Tibial nerve (tissue), 4 donors: ENCODE results near the gene PRKRIP1.
"Not testable (repeated sequence)": the region's sequence is repeated elsewhere in the genome, so short reads cannot be mapped to it uniquely, and the experiment has no call there.

Source experiments
- EP300 ChIP-seq, 2 donors: sonication (generic); formaldehyde crosslinking; IDR thresholded peaks; one replicate each; pipeline ENCODE4 v1.6.1; 2017; ENCODE audit warnings: antibody characterized with exemption in 2 of 2, mild to moderate bottlenecking in 1 of 2
- POLR2A ChIP-seq, 2 donors: fragments of 450-650 bp; IDR thresholded peaks; one replicate each; pipeline ENCODE4 v1.6.1; 2017; ENCODE audit warnings: antibody characterized with exemption in 2 of 2, mild to moderate bottlenecking in 2 of 2, moderate library complexity in 2 of 2
- TF ChIP-seq, protein P1 (sequence below), 5 experiments: fragments of 200-600 bp in 3 of 5; fragments of 450-650 bp in 2 of 5; sonication (generic) in 3 of 5; IDR thresholded peaks; one replicate each; pipeline ENCODE4 v1.5.1; 2016 to 2019; ENCODE audit warnings: antibody characterized with exemption in 5 of 5, mild to moderate bottlenecking in 3 of 5, moderate library complexity in 2 of 5

- TF ChIP-seq, protein P1, sequence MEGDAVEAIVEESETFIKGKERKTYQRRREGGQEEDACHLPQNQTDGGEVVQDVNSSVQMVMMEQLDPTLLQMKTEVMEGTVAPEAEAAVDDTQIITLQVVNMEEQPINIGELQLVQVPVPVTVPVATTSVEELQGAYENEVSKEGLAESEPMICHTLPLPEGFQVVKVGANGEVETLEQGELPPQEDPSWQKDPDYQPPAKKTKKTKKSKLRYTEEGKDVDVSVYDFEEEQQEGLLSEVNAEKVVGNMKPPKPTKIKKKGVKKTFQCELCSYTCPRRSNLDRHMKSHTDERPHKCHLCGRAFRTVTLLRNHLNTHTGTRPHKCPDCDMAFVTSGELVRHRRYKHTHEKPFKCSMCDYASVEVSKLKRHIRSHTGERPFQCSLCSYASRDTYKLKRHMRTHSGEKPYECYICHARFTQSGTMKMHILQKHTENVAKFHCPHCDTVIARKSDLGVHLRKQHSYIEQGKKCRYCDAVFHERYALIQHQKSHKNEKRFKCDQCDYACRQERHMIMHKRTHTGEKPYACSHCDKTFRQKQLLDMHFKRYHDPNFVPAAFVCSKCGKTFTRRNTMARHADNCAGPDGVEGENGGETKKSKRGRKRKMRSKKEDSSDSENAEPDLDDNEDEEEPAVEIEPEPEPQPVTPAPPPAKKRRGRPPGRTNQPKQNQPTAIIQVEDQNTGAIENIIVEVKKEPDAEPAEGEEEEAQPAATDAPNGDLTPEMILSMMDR (IDR thresholded peaks at IDR 0.05), result not testable (repeated sequence)
- not testable (repeated sequence) for TF ChIP-seq POLR2A, EP300 (IDR thresholded peaks at IDR 0.05)
These were observed 8.7 kb downstream of the PRKRIP1 start for GRCh38 chr7:102404862-102405188.
